ENCODE measurements around the gene ZNF789. TPM values are rescaled to one million over a fixed set of nuclear protein-coding genes. Genes with fewer than 3 reads are reported as not detected.
A peak's percentile ranks its signal among the peaks of the same experiment; 100 is the strongest.

ZNF789 gene
- total RNA-seq, 1 donor from 2014 or later = 20.2 TPM

GRCh38 chr7:99456288-99456687, 16.4 kb upstream of the ZNF789 start:
- peaks cover 7% of the 10 kb centered on the region for H4K20me1 ChIP-seq (ENCODE audit: low read depth)
- H3K9ac ChIP-seq = no peak overlapping the region
- H3K4me2 ChIP-seq = no peak overlapping the region
- no peak overlapping the region for H2AFZ ChIP-seq (replicated peaks)
- peaks cover 41% of the 10 kb centered on the region for H3F3A ChIP-seq (ENCODE audit: low read depth)
- H3K79me2 ChIP-seq (ENCODE audit: low read depth) = peaks cover 37% of the 10 kb centered on the region
- no peaks in the 10 kb centered on the region for H3K36me3 ChIP-seq
- H3K27ac ChIP-seq = no peak overlapping the region
- no peaks in the 10 kb centered on the region for H3K9me3 ChIP-seq (ENCODE audit: low read depth)
- DNase-seq (ENCODE audit: low spot score) = no peak
- no peak overlapping the region for H3K4me3 Mint-ChIP-seq
- no peak overlapping the region for H3K27ac Mint-ChIP-seq
- peaks cover 3% of the 10 kb centered on the region for H3K27me3 Mint-ChIP-seq (ENCODE audit: insufficient read depth, low read depth)
- H3K9me3 Mint-ChIP-seq = no peaks in the 10 kb centered on the region
- no peaks in the 10 kb centered on the region for H3K27me3 ChIP-seq
- H3K4me1 ChIP-seq = no peaks in the 10 kb centered on the region
- H3K4me1 Mint-ChIP-seq = peaks cover 4% of the 10 kb centered on the region
- no peak overlapping the region for H3K4me3 ChIP-seq
- TF ChIP-seq CTCF (IDR thresholded peaks at IDR 0.05) (no peak), EZH2 (IDR thresholded peaks at IDR 0.05) (no peak), EZH2phosphoT487 (IDR thresholded peaks at IDR 0.05) (no peak)
- H3K36me3 Mint-ChIP-seq = peaks cover 35% of the 10 kb centered on the region

GRCh38 chr7:99457050-99457649, 15.5 kb upstream of the ZNF789 start:
- H4K20me1 ChIP-seq (ENCODE audit: low read depth) = peaks cover 6% of the 10 kb centered on the region

GRCh38 chr7:99457650-99458493, 14.8 kb upstream of the ZNF789 start:
- Histone ChIP-seq H3K27ac (peak overlapping the region; percentile 37), H3K79me2 (ENCODE audit: low read depth) (peaks cover 53% of the 10 kb centered on the region)
- peak overlapping the region; percentile 46 for H3K27ac Mint-ChIP-seq

More at GRCh38 chr7:99457050-99457649, 15.5 kb upstream of the ZNF789 start:
- no peak for DNase-seq (ENCODE audit: low spot score)
- TF ChIP-seq EZH2 (IDR thresholded peaks at IDR 0.05) (no peak), EZH2phosphoT487 (IDR thresholded peaks at IDR 0.05) (no peak)
- H3K4me1 ChIP-seq = no peaks in the 10 kb centered on the region
- Mint-ChIP-seq H3K27me3 (ENCODE audit: insufficient read depth, low read depth) (peaks cover 3% of the 10 kb centered on the region), H3K27ac (no peak overlapping the region), H3K36me3 (peaks cover 35% of the 10 kb centered on the region), H3K9me3 (no peaks in the 10 kb centered on the region), H3K4me1 (peaks cover 4% of the 10 kb centered on the region), H3K4me3 (no peak overlapping the region)
- H2AFZ ChIP-seq (replicated peaks) = no peak overlapping the region
- H3K9ac ChIP-seq = no peak overlapping the region
- H3K4me2 ChIP-seq = no peak overlapping the region
- H3K4me3 ChIP-seq = no peak overlapping the region
- no peaks in the 10 kb centered on the region for H3K27me3 ChIP-seq
- peaks cover 46% of the 10 kb centered on the region for H3K79me2 ChIP-seq (ENCODE audit: low read depth)
- no peaks in the 10 kb centered on the region for H3K9me3 ChIP-seq (ENCODE audit: low read depth)
- H3K36me3 ChIP-seq = no peaks in the 10 kb centered on the region
- peaks cover 44% of the 10 kb centered on the region for H3F3A ChIP-seq (ENCODE audit: low read depth)
- peak overlapping the region; percentile 37 for H3K27ac ChIP-seq

More at GRCh38 chr7:99457650-99458493, 14.8 kb upstream of the ZNF789 start:
- no peak overlapping the region for H3K9ac ChIP-seq
- TF ChIP-seq CTCF (IDR thresholded peaks at IDR 0.05) (no peak), EZH2 (IDR thresholded peaks at IDR 0.05) (no peak), EZH2phosphoT487 (IDR thresholded peaks at IDR 0.05) (no peak)
- no peaks in the 10 kb centered on the region for H3K36me3 ChIP-seq
- H3K36me3 Mint-ChIP-seq = peaks cover 38% of the 10 kb centered on the region
- peaks cover 4% of the 10 kb centered on the region for H3K4me1 Mint-ChIP-seq
- peaks cover 4% of the 10 kb centered on the region for H4K20me1 ChIP-seq (ENCODE audit: low read depth)
- no peaks in the 10 kb centered on the region for H3K9me3 ChIP-seq (ENCODE audit: low read depth)
- no peaks in the 10 kb centered on the region for H3K9me3 Mint-ChIP-seq
- H3F3A ChIP-seq (ENCODE audit: low read depth) = peaks cover 44% of the 10 kb centered on the region
- H3K27me3 ChIP-seq = no peaks in the 10 kb centered on the region
- no peak for DNase-seq (ENCODE audit: low spot score)
- peaks cover 3% of the 10 kb centered on the region for H3K27me3 Mint-ChIP-seq (ENCODE audit: insufficient read depth, low read depth)
- no peak overlapping the region for H3K4me3 ChIP-seq
- no peak overlapping the region for H3K4me2 ChIP-seq
- no peak overlapping the region for H2AFZ ChIP-seq (replicated peaks)
- no peaks in the 10 kb centered on the region for H3K4me1 ChIP-seq
- no peak overlapping the region for H3K4me3 Mint-ChIP-seq

Data from neural progenitor cell (in vitro differentiated cells).